ENCODE data around the gene AK1. TPM values are rescaled to one million over a fixed set of nuclear protein-coding genes. Genes with fewer than 3 reads are reported as not detected.

The AK1 gene
- total RNA-seq, 1 experiment from 2014 or later = 31.6 TPM

GRCh38 chr9:127912882-127913281 is 35.4 kb upstream of the AK1 start:
- no peak overlapping the region for H2BK20ac ChIP-seq (ENCODE audit: low read depth, low read length, poor library complexity, severe bottlenecking)
- Mint-ChIP-seq H3K27me3 (ENCODE audit: low read depth) (peaks cover 9% of the 10 kb centered on the region), H3K36me3 (ENCODE audit: insufficient read depth in 1 of 3, low read depth in 3 of 3) (peaks cover 9 to 19% (median 9%) of the 10 kb centered on the region in 3 experiments), H3K9me3 (no peaks in the 10 kb centered on the region), H3K4me1 (peaks cover 7 to 11% of the 10 kb centered on the region in 2 experiments), H3K4me3 (no peak overlapping the region), H3K27ac (no peak overlapping the region)
- no peak overlapping the region for H2BK15ac ChIP-seq (ENCODE audit: low read depth, low read length)
- H2AK5ac ChIP-seq (ENCODE audit: insufficient read length, low read length) = no peak overlapping the region
- H4K5ac ChIP-seq (ENCODE audit: insufficient read length, low read depth, low read length) = no peak overlapping the region
- no peak overlapping the region for H2BK120ac ChIP-seq (ENCODE audit: low read depth, low read length, poor library complexity, severe bottlenecking)
- no peak overlapping the region for H3K14ac ChIP-seq (ENCODE audit: insufficient read depth, low read length)
- H3K27me3 ChIP-seq (ENCODE audit: insufficient read depth, low read length) = peaks cover 2% of the 10 kb centered on the region; the same call in 1 of the 2 replicates
- H3K4me1 ChIP-seq (ENCODE audit: insufficient read depth, low read length) = peaks cover 2% of the 10 kb centered on the region; the same call in 1 of the 2 replicates
- H4K91ac ChIP-seq (ENCODE audit: insufficient read length, low read depth, low read length) = no peak overlapping the region
- no peak overlapping the region for H3K56ac ChIP-seq (ENCODE audit: insufficient read length, low read depth, low read length)
- no peak overlapping the region for H3K4me2 ChIP-seq (ENCODE audit: insufficient read depth, insufficient read length, low read length)
- peaks cover 2% of the 10 kb centered on the region for H4K20me1 ChIP-seq (ENCODE audit: control insufficient read depth, insufficient read depth, insufficient read length)
- H2AFZ ChIP-seq (ENCODE audit: low read length) = no peak overlapping the region
- no peak overlapping the region for H3K9ac ChIP-seq (ENCODE audit: extremely low read depth, insufficient read length, low read length)
- no peak overlapping the region for H3K23ac ChIP-seq (ENCODE audit: insufficient read length, low read depth, low read length)
- no peak overlapping the region for H3K27ac ChIP-seq (ENCODE audit: insufficient read length, low read depth, low read length)
- H3T11ph ChIP-seq (ENCODE audit: low read length) = no peak overlapping the region
- H3K18ac ChIP-seq (ENCODE audit: insufficient read length, low read depth, low read length) = no peak overlapping the region
- peaks cover 5% of the 10 kb centered on the region for H3K23me2 ChIP-seq (ENCODE audit: insufficient read length, low read depth, low read length, poor library complexity, severe bottlenecking)
- H3K4ac ChIP-seq (ENCODE audit: low read depth, low read length) = no peak overlapping the region
- DNase-seq = no peak
- no peak overlapping the region for H2BK12ac ChIP-seq (ENCODE audit: insufficient read length, low read depth, low read length)
- no CpG with 5 or more reads among the region's 5 CpGs for WGBS (ENCODE audit: extremely low coverage, insufficient read length, low lambda C conversion rate)
- no peaks in the 10 kb centered on the region for H3K79me2 ChIP-seq (ENCODE audit: insufficient read depth, low read length)
- no peaks in the 10 kb centered on the region for H3K79me1 ChIP-seq (ENCODE audit: insufficient read depth, low read depth, low read length, poor library complexity, severe bottlenecking)
- no peak overlapping the region for H4K8ac ChIP-seq (replicated peaks; ENCODE audit: insufficient read length, low read depth, low read length)
- no peak for TF ChIP-seq CTCF (conservative IDR thresholded peaks at IDR 0.05)
- no peak overlapping the region for H2BK5ac ChIP-seq (ENCODE audit: insufficient read length, low read length)
- H3K9me3 ChIP-seq (ENCODE audit: control insufficient read depth, low read depth, low read length) = no peaks in the 10 kb centered on the region

Measured in H9 (cell line).